OCI-LY7 (cell line): ENCODE data around the gene POU4F1. TPM values are rescaled to one million over a fixed set of nuclear protein-coding genes. Genes with fewer than 3 reads are reported as not detected.

Experiments
- BruUV-seq: library from RNA; stranded (reverse); fragments of 400-500 nt; replicated peaks from 2 replicates; lab custom pipeline; 2021; lab: Mats Ljungman, UMichigan
- CTCF ChIA-PET: fragments of 300-600 bp; sonication (Branson Sonifier 250); formaldehyde crosslinking; loops from one replicate; lab custom pipeline; 2022; ENCODE audit warnings: antibody characterized with exemption; ENCODE audit not compliant: unreplicated experiment; lab: Charles Lee
- POLR2A ChIA-PET: fragments of 300-600 bp; sonication (Branson Sonifier 250); formaldehyde crosslinking; loops from one replicate; lab custom pipeline; 2022; ENCODE audit warnings: antibody characterized with exemption; lab: Charles Lee
- DNase-seq: peaks from one replicate; pipeline ENCODE4 v3.0.0-alpha.2; 2015; ENCODE audit warnings: low spot score
- H2AFZ ChIP-seq: fragments of 200-600 bp; sonication (generic), shearing (Covaris generic); 2 replicates; pipeline ENCODE4 v1.6.1; 2014; ENCODE audit warnings: mild to moderate bottlenecking, antibody characterized with exemption, low read length, moderate library complexity
- H3K27ac ChIP-seq: fragments of 200-600 bp; sonication (generic); 2 replicates; pipeline ENCODE4 v1.5.1; 2014; ENCODE audit warnings: mixed run types, low read depth, mild to moderate bottlenecking, moderate library complexity, low read length, inconsistent platforms; ENCODE audit not compliant: poor library complexity, severe bottlenecking
- H3K36me3 ChIP-seq: fragments of 200-600 bp; sonication (generic); 2 replicates; pipeline ENCODE4 v1.6.1; 2014; ENCODE audit warnings: mild to moderate bottlenecking, antibody characterized with exemption, low read length, moderate library complexity, mixed read lengths; ENCODE audit not compliant: insufficient read depth
- H3K4me1 ChIP-seq: fragments of 200-600 bp; sonication (generic); 2 replicates; pipeline ENCODE4 v1.5.1; 2014; ENCODE audit warnings: mild to moderate bottlenecking, low read length; ENCODE audit not compliant: insufficient read depth, poor library complexity, severe bottlenecking
- H3K4me2 ChIP-seq: fragments of 200-600 bp; sonication (generic); 2 replicates; pipeline ENCODE4 v1.6.1; 2014; ENCODE audit warnings: mild to moderate bottlenecking, low read length
- H3K4me3 ChIP-seq: fragments of 200-600 bp; sonication (generic); 2 replicates; pipeline ENCODE4 v1.5.1; 2014; ENCODE audit warnings: mild to moderate bottlenecking, low read depth, low read length; ENCODE audit not compliant: poor library complexity, severe bottlenecking
- H3K79me2 ChIP-seq: fragments of 200-600 bp; sonication (generic); 2 replicates; pipeline ENCODE4 v1.6.1; 2016; ENCODE audit warnings: low read depth, mild to moderate bottlenecking, low read length, moderate library complexity, mixed read lengths; ENCODE audit not compliant: insufficient read depth
- H3K9me2 ChIP-seq: fragments of 200-600 bp; sonication (generic); 2 replicates; pipeline ENCODE4 v1.6.1; 2016; ENCODE audit warnings: mild to moderate bottlenecking, low read length, mixed read lengths; ENCODE audit not compliant: insufficient read depth
- H3K9me3 ChIP-seq: fragments of 200-600 bp; sonication (generic); 2 replicates; pipeline ENCODE4 v1.6.1; 2014; ENCODE audit warnings: mild to moderate bottlenecking, mixed run types, low read length, mixed read lengths
- H4K20me1 ChIP-seq: fragments of 200-600 bp; sonication (generic); 2 replicates; pipeline ENCODE4 v1.6.1; 2014; ENCODE audit warnings: mild to moderate bottlenecking, antibody characterized with exemption, low read length, moderate library complexity, mixed read lengths; ENCODE audit not compliant: insufficient read depth
- EZH2phosphoT487 ChIP-seq: fragments of 200-600 bp; sonication (generic); IDR thresholded peaks from 2 replicates; pipeline ENCODE4 v1.6.1; 2018; ENCODE audit warnings: low read depth, borderline replicate concordance, mild to moderate bottlenecking, mixed run types, antibody characterized with exemption, low read length, moderate library complexity, mixed read lengths
- intact Hi-C: fragments of 100-400 bp; cut with micrococcal nuclease; formaldehyde crosslinking; loops from one replicate; pipeline ENCODE4 v1.10.0; 2022; ENCODE audit not compliant: unreplicated experiment
- total RNA-seq, 2 experiments: library from RNA; depleted of rRNA in 1 of 2; stranded (reverse); fragments of >200 nt in 1 of 2; shearing (Covaris generic) in 1 of 2; gene quantifications; 2 replicates each; pipeline ENCODE4 v1.2.3, GENCODE V29; 2014 to 2022
- TF ChIP-seq, protein P1 (sequence below): fragments of 200-600 bp; sonication (generic); conservative IDR thresholded peaks from 2 replicates; pipeline ENCODE4 v1.5.1; 2014; ENCODE audit warnings: mild to moderate bottlenecking, antibody characterized with exemption, low read length, moderate library complexity, mixed read lengths

Gene POU4F1
- total RNA-seq, 2 experiments from 2014 or later = 4.5 to 7.3 TPM

DNA sequence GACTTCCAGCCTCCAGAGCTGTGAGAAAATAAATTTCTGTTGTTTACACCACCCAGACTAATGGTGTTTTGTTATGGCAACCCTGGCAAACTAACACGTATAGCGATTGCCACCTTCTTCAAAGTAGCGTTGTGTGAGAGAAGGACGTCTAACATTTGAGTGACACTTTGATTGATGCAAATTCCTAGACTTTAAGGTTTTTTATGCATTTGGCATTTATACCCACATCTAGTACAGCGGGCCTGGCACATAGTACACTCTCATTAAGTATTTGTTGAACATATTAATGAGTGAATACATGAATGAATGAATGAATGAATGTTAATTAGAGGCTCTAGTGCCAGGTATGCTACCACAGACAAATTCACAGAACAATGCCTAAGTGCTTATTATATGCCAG is 36.7 kb downstream of the POU4F1 start:
- no peaks in the 10 kb centered on the region for H4K20me1 ChIP-seq
- no peak for DNase-seq

DNA sequence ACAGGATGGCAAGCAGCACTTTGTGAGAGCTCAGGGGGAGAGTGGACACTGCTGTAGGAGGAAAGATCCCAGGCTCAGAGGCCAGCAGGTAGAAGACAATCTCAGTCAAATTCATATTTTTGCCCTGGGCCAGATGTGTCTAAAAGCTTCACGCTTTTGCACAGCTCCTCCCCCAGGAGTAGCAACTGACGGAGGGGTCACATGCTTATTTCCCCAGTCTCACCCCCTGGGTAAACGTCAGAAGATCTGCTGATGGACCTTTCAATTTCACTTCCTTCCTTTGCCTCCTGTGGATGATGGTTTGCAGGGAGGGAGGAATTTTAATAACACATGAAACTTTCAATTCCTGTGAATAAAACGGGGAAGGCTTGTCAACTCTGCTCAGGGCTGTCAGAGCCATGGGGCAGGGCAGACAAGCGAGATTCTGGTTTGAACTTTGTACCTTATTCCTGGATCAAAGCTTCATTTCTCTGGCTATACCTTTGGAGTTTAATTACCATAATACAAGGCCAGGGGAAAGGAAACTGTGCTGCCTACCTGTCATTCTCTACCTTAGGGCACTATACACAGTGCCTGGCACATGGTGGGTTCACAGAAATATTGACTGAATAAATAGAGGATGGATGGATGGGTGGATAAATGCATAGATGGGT is 41.0 kb downstream of the POU4F1 start:
- H3K9me3 ChIP-seq = no peaks in the 10 kb centered on the region
- no peak overlapping the region for H2AFZ ChIP-seq
- H3K4me1 ChIP-seq = no peaks in the 10 kb centered on the region
- CTCF ChIA-PET = no interaction called here
- no TSS peak for BruUV-seq
- DNase-seq = no peak
- H3K9me2 ChIP-seq = no peaks in the 10 kb centered on the region
- no peak overlapping the region for H3K4me2 ChIP-seq
- intact Hi-C loops = no loop called here
- H3K79me2 ChIP-seq = no peaks in the 10 kb centered on the region
- TF ChIP-seq EZH2phosphoT487 = no peak
- TF ChIP-seq, protein P1, sequence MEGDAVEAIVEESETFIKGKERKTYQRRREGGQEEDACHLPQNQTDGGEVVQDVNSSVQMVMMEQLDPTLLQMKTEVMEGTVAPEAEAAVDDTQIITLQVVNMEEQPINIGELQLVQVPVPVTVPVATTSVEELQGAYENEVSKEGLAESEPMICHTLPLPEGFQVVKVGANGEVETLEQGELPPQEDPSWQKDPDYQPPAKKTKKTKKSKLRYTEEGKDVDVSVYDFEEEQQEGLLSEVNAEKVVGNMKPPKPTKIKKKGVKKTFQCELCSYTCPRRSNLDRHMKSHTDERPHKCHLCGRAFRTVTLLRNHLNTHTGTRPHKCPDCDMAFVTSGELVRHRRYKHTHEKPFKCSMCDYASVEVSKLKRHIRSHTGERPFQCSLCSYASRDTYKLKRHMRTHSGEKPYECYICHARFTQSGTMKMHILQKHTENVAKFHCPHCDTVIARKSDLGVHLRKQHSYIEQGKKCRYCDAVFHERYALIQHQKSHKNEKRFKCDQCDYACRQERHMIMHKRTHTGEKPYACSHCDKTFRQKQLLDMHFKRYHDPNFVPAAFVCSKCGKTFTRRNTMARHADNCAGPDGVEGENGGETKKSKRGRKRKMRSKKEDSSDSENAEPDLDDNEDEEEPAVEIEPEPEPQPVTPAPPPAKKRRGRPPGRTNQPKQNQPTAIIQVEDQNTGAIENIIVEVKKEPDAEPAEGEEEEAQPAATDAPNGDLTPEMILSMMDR = no peak
- H4K20me1 ChIP-seq = no peaks in the 10 kb centered on the region
- H3K36me3 ChIP-seq = no peaks in the 10 kb centered on the region
- no peak overlapping the region for H3K27ac ChIP-seq
- no peak overlapping the region for H3K4me3 ChIP-seq
- POLR2A ChIA-PET = no interaction called here

More for the DNA sequence above, 36.7 kb downstream of the POU4F1 start:
- Histone ChIP-seq H3K36me3 (no peaks in the 10 kb centered on the region), H3K4me1 (no peaks in the 10 kb centered on the region), H2AFZ (no peak overlapping the region), H3K79me2 (no peaks in the 10 kb centered on the region), H3K9me3 (no peaks in the 10 kb centered on the region), H3K4me2 (no peak overlapping the region), H3K27ac (no peak overlapping the region), H3K9me2 (no peaks in the 10 kb centered on the region), H3K4me3 (no peak overlapping the region)
- TF ChIP-seq, protein P1 = no peak
- no peak for TF ChIP-seq EZH2phosphoT487
- no TSS peak for BruUV-seq
- ChIA-PET CTCF (no interaction called here), POLR2A (no interaction called here)
- intact Hi-C loops = no loop called here

Other genes with a start within 250 kb of the POU4F1 start
- gene OBI1, start 55.6 kb upstream of the POU4F1 start, total RNA-seq (2014; rRNA removed; shearing (Covaris generic)) = 17.9 and 18.0 TPM in 2 replicates
- gene OBI1, start 55.6 kb upstream of the POU4F1 start, total RNA-seq (2022) = 17.0 and 18.3 TPM in 2 replicates